ENCODE data around the gene DAND5.

Gene DAND5

GRCh38 chr19:12965017-12965811 is 4.2 kb upstream of the DAND5 start:
- H3K4me2 ChIP-seq (ENCODE audit: insufficient read depth, low read length), result peak overlapping the region; percentile 99
- no peaks in the 10 kb centered on the region for H3K79me2 ChIP-seq (ENCODE audit: insufficient read depth, low read length)
- peak overlapping the region; percentile 100 for H2AFZ ChIP-seq (ENCODE audit: low read depth, low read length)
- H3K27ac ChIP-seq (ENCODE audit: low read length), result peak overlapping the region; percentile 98
- H3K9ac ChIP-seq (ENCODE audit: low read depth, low read length), result peak overlapping the region; percentile 88
- no peaks in the 10 kb centered on the region for H3K27me3 ChIP-seq (ENCODE audit: insufficient read depth, low read length, poor library complexity)
- peak; percentile 89 for DNase-seq
- ATAC-seq (ENCODE audit: insufficient read depth, low read depth), result peak; percentile 94
- H3K36me3 ChIP-seq (ENCODE audit: insufficient read depth, low read length), result no peaks in the 10 kb centered on the region
- peaks cover 16% of the 10 kb centered on the region for H3K4me1 ChIP-seq (ENCODE audit: insufficient read depth, low read length)
- peak overlapping the region; percentile 48 to 83; a peak in 3 of 4 replicates for H3K4me3 ChIP-seq (ENCODE audit: low read depth in 1 of 2, low read length in 2 of 2)
- no peaks in the 10 kb centered on the region for H4K20me1 ChIP-seq (ENCODE audit: insufficient read depth, low read length)
- TF ChIP-seq EZH2 (IDR thresholded peaks at IDR 0.05; ENCODE audit: borderline replicate concordance, low read depth, low read length, severe bottlenecking), result no peak
- TF ChIP-seq, protein P1, sequence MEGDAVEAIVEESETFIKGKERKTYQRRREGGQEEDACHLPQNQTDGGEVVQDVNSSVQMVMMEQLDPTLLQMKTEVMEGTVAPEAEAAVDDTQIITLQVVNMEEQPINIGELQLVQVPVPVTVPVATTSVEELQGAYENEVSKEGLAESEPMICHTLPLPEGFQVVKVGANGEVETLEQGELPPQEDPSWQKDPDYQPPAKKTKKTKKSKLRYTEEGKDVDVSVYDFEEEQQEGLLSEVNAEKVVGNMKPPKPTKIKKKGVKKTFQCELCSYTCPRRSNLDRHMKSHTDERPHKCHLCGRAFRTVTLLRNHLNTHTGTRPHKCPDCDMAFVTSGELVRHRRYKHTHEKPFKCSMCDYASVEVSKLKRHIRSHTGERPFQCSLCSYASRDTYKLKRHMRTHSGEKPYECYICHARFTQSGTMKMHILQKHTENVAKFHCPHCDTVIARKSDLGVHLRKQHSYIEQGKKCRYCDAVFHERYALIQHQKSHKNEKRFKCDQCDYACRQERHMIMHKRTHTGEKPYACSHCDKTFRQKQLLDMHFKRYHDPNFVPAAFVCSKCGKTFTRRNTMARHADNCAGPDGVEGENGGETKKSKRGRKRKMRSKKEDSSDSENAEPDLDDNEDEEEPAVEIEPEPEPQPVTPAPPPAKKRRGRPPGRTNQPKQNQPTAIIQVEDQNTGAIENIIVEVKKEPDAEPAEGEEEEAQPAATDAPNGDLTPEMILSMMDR (IDR thresholded peaks at IDR 0.05; ENCODE audit: borderline replicate concordance, extremely low read depth, low read length, poor library complexity, severe bottlenecking), result peak; percentile 78
- H3K9me3 ChIP-seq (ENCODE audit: insufficient read depth, low read length, severe bottlenecking), result no peaks in the 10 kb centered on the region

GRCh38 chr19:12965812-12966135 is 3.6 kb upstream of the DAND5 start:
- Histone ChIP-seq H4K20me1 (ENCODE audit: insufficient read depth, low read length) (no peaks in the 10 kb centered on the region), H2AFZ (ENCODE audit: low read depth, low read length) (peak overlapping the region; percentile 100), H3K27me3 (ENCODE audit: insufficient read depth, low read length, poor library complexity) (no peaks in the 10 kb centered on the region), H3K79me2 (ENCODE audit: insufficient read depth, low read length) (no peaks in the 10 kb centered on the region), H3K36me3 (ENCODE audit: insufficient read depth, low read length) (no peaks in the 10 kb centered on the region), H3K27ac (ENCODE audit: low read length) (peak overlapping the region; percentile 98), H3K4me3 (ENCODE audit: low read depth in 1 of 2, low read length in 2 of 2) (peak overlapping the region; percentile 48 to 83; a peak in 3 of 4 replicates), H3K9me3 (ENCODE audit: insufficient read depth, low read length, severe bottlenecking) (no peaks in the 10 kb centered on the region), H3K9ac (ENCODE audit: low read depth, low read length) (peak overlapping the region; percentile 88), H3K4me1 (ENCODE audit: insufficient read depth, low read length) (peaks cover 16% of the 10 kb centered on the region), H3K4me2 (ENCODE audit: insufficient read depth, low read length) (peak overlapping the region; percentile 99)
- DNase-seq (no peak), ATAC-seq (ENCODE audit: insufficient read depth, low read depth) (no peak; the same call in 2 of the 3 replicates)
- no peak for TF ChIP-seq EZH2 (IDR thresholded peaks at IDR 0.05; ENCODE audit: borderline replicate concordance, low read depth, low read length, severe bottlenecking)
- TF ChIP-seq, protein P1 (IDR thresholded peaks at IDR 0.05; ENCODE audit: borderline replicate concordance, extremely low read depth, low read length, poor library complexity, severe bottlenecking), result no peak

DNA sequence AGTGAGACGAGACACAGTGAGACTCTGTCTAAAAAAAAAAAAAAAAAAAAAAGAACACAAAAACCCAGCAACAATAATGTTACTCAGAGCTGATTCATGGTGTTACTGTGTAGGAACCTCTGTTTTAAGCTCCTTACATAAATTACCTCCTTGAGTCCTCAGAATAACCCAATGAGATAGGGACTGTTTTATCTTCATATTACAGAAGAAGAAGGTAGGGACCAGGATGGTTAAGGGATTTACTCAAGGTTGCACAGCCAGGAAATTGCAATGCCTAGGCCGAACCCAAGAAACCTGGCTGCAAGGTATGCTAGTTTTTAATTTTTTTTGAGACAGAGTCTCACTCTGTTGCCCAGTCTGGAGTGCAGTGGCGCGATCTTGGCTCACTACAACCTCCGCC is 1.5 kb upstream of the DAND5 start:
- Histone ChIP-seq H3K9me3 (ENCODE audit: insufficient read depth, low read length, severe bottlenecking) (no peaks in the 10 kb centered on the region), H4K20me1 (ENCODE audit: insufficient read depth, low read length) (no peaks in the 10 kb centered on the region), H3K27ac (ENCODE audit: low read length) (no peak overlapping the region), H3K36me3 (ENCODE audit: insufficient read depth, low read length) (no peaks in the 10 kb centered on the region), H3K4me2 (ENCODE audit: insufficient read depth, low read length) (no peak overlapping the region), H3K4me3 (ENCODE audit: low read depth in 1 of 2, low read length in 2 of 2) (no peak overlapping the region), H3K9ac (ENCODE audit: low read depth, low read length) (no peak overlapping the region), H3K27me3 (ENCODE audit: insufficient read depth, low read length, poor library complexity) (no peaks in the 10 kb centered on the region), H3K79me2 (ENCODE audit: insufficient read depth, low read length) (no peaks in the 10 kb centered on the region), H2AFZ (ENCODE audit: low read depth, low read length) (no peak overlapping the region), H3K4me1 (ENCODE audit: insufficient read depth, low read length) (peaks cover 16% of the 10 kb centered on the region)
- DNase-seq (no peak), ATAC-seq (ENCODE audit: insufficient read depth, low read depth) (no peak)
- TF ChIP-seq, protein P1 (IDR thresholded peaks at IDR 0.05; ENCODE audit: borderline replicate concordance, extremely low read depth, low read length, poor library complexity, severe bottlenecking), result no peak
- TF ChIP-seq EZH2 (IDR thresholded peaks at IDR 0.05; ENCODE audit: borderline replicate concordance, low read depth, low read length, severe bottlenecking), result no peak

Data from DND-41 (cell line).